NCI-H1048 (cell line): ENCODE results near the gene ABCB11.
"Not testable (repeated sequence)": the region's sequence is repeated elsewhere in the genome, so short reads cannot be mapped to it uniquely, and the experiment has no call there.

Experiments used
- DNase-seq: peaks from one replicate; lab custom pipeline; 2025; lab: John Stamatoyannopoulos, UW

ABCB11 gene

DNA sequence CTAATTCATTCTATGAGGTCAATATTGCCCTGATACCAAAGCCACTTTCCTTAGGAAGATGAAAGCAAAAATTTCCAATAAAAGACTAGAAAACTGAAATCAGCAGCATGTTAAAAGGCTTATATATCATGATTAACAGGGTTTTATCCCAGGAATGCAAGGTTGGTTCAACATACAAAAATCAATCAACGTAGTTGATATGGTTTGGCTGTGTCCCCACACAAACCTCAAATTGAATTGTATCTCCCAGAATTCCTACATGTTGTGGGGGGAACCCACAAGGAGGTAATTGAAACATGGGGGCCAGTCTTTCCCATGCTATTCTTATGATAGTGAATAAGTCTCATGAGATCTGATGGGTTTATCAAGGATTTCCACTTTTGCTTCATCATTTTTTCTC, 11.7 kb upstream of the ABCB11 start:
- DNase-seq: no peak

DNA sequence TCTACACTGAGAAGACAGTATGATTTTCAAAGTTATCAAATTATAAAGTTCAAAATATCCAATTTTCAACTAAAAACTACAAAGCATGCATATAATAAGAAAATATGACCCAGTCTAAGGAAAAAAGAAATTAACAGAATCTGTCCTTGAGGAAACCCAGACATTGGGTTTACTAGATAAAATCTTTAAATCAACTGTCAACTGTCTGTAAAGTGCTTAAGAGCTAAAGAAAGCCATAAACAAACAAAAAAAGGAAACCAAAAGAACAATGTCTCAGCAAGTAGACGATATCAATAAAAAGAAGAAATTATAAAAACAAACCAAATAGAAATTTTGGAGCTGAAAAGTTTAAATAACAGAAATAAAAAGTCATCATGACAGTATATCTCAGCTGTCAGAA, 10.5 kb upstream of the ABCB11 start:
- DNase-seq: no peak

DNA sequence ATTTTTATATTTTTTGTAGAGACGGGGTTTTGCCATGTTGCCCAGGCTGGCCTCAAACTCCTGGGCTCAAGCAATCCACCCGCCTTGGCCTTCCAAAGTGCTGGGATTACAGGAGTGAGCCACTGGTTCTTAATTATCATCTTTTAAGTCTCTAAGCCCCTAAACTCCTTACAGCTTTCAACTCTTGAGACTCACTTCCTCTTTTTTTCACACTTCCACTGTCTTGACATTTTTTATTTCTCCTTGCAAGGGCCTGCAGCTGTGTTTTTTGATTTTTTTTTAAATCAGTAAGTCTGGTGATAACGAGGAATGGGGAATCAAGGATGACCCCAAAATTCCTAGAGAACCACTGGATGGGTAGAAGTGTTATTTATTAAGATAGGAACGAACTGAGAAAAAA, 8.6 kb upstream of the ABCB11 start:
- DNase-seq: no peak

DNA sequence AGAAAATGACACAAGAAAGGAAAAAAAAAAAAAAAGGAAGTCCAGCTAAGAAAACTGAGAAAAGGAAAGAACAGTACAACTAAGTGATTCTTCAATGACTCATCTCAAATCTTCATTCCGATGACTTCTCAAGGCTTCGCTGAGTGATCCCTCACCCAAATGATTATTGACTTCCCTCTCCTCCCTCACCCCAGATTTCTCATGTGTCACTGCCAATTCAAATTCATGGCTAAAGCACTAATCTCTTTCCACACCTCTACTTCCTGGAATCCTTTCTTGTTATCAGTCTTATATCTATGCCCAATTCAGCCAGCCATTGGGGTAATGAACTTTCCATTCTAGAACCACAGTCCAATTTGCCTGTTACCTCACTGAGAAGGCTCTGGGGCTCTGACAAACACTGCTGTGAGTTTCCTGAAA, 7.2 kb upstream of the ABCB11 start:
- DNase-seq: no peak

DNA sequence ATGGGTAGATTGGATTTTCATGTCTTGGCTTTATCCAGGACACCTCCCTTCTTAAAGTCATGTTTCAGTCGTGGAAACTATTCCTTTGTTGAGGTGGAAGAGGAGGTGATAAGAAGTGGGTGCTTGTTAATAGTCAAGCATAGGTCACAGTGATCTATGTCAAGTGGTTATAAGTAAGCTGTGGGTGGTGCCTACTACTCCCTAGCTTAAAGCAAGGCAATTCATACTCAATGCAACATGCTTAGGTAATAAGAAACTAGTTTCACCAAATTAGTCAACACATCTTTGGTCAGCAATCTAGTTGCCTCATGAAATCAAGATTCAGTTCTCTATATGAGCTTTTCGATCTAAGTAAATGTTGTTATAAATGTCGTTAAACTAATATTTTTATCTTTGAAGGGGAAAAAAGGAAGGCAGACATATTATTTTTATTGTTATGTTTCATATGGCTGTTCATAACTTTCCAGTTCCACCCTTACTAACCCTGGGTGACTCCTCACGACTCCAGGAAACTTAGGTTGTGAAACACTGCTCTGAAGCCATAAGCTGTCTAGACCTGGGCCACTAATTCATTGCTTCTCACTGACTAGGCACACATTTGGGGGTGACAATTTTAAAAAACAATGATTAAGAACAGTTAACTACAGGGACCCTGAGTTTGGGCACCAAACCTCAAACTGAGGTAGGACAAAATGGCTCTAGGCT, 5.8 kb upstream of the ABCB11 start:
- no peak for DNase-seq

DNA sequence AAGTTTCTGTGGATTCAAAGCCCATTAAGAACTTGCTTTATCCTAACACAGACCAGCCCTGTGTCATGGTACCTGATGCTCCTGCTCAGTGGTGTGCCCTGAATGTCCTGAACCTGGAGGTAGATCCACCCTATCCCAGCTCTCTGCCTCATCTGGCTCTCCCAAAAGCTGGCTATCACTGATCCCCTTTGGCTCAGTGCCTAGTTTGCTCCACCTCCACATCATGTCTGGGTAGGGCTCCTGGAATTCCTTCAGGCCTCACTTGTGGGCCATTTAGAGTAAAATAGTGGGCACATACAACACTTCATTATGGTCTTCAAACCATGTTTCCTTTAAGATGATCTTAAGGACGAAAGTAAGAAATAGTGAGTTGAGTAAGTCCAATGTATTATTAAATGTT, 4.8 kb upstream of the ABCB11 start:
- no peak for DNase-seq

DNA sequence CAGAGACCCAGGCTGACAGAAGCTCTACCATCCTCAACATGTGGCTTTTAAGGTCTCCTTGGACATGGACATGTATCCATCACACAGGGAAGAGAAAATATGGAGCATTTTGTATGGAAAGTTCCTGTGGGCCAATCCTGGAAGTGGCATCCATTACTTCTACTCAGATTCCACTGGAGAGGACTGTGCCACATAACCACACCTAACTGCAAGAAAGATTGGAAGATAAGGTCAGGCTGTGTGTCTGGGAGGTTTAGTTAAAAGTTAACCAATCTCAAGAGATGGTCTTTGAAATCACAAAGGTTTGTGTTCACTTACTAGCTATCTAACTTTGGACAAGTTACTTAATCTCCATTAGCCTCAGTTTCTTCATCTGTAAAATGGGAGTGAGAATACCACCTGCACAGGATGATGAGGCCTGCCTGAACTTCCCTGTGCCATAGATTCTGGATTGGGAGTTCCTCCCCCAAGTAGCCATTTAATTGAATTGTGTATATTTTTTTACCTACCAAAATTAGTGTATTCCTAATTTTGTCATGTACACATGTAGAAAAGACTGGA, 3.9 kb upstream of the ABCB11 start:
- DNase-seq: no peak

DNA sequence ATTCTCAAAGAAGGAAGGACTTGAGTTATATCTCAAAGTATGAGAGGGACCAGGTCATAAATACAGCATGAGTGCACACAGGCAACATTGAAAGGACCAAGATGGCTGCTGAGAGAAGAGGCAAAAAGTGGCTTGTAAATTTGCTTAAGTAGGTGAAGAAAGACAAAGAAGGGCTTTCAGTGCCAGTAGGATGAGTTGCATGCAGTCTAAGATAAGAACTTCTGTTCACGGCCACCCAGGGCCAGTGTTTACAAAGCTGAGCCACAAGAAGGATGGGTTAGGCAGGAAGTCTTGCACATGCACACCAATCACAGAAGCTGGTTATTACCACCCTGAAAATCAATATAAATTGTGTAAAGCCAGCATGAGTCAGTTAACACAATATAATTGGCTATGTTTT, 3.1 kb upstream of the ABCB11 start:
- DNase-seq: no peak

DNA sequence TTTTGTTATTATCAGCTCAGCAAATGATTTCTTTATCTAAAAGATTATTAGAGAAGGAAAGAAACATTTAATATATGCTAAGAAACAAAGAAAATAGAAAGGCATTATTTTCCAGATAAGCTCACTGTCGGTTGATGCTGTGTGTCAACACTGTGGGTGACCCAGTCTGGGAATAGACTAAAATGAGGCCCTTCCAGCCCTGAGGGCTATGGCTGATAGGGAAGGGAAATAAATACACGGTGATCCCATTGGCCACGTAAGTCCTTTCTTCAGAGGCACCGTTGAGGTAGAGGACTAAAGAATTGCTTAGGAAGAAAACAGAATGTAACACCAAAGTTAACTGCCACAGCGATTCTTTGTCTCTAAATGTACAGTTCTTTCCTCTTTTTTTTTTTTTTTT, 1.8 kb downstream of the ABCB11 start:
- DNase-seq: no peak

DNA sequence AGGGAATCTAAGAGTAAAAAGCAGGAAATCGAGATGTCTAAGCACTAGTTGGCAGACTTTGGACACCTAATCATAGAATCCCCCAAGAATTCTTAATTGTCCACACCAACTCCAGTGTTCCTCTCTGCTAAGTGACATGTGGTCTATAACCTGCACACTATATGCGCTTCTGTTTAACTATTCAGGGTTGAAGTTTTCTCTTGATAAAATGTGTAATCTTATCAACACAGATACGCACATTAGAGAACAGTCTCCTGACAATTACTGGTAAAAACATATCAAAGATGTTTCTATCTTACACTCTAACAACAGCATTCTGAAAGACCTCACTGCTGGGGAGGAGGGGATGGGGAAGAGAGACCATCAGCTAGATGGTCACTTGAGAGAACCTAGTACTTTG, 3.9 kb downstream of the ABCB11 start:
- DNase-seq: no peak

DNA sequence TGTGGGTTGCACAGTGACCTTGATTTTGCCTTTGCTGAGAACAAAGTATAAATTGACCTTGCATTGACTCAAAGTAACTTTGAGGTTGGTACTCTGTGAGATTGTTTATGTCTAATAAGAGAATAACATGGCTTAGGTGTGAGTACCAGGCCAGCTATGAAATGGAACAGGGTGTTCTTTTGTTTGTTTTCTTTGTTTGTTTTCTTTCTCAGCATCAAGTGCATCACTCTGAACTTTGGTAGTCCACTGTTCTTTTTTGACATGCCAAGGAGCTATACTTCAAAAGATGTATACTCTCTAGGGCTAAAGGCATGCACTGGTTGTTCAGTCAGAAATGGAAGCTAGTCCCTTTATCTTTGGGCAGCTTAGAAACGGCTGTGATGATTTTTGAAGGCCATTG, 5.1 kb downstream of the ABCB11 start:
- DNase-seq: no peak

DNA sequence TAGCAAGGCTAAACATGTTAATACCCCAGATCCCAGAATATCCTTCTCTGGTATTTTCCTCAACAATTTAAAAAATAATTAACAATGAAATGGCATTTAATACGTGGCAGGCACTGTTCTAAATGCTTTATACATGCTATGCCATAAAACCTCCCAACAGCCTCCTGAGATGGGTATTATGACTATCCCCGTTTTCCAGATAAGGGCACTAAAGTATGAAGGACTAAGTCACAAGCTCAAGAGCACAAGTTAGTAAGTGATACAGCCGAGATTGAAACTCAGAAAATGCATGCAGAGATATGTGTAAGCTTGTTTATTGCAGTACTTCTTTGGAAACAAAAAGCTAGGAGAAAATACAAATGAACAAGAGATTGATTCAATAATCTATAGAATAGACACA, 8.0 kb downstream of the ABCB11 start:
- no peak for DNase-seq

DNA sequence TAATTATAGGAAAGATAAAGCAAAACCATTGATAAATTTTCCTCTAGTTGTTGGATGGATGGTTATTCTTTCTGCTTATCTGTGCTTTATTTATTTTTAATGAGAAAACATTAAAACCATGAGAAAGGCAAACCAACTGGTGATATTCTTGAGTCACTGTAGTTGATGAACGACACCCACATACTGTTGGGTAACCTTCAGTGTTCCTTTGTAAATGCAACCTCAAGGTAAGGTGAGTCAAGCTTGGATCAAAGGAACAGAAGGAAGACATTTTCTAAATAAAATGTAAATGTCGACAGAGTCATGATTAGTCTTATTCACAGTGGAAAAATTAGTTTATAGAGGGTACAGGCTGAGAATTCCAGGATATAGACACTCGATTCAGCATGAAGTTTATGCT, 12.7 kb downstream of the ABCB11 start:
- DNase-seq: no peak

DNA sequence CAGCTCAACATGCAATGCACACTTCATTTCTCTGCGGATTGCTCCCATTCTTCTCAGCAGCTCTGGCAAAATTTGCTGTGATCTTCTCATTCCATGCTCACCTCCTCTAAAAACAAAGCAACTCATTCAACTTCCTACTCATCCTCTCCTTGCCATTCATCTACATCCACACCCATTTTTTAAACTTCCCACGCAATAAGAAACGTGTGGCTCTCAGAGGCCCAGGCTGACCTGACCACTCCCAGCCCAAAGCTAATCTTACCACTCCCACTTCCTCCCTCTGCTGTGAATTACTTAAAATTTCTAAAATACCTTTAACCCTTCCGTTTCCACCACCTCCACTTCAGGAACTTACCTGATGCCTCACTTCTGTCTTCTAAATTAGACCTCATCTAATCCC, 15.2 kb downstream of the ABCB11 start:
- no peak for DNase-seq

DNA sequence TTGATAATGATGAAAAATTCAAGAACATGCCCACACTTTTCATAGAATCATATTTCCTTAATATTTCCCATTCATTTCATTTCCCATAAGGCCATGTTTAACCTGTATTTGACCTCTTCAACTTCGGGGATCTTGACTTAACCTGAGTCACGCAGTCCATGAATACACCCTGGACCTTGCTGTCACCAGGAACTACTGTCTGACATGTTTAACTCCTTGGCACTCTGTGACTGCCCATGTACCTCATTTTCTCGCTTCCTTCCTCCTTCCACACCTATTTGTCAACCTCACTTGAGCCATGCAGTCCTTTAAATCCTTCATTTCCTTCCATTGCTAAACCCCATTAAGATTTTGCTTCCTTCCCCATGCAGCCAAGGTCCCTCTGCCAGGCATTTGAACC, 16.3 kb downstream of the ABCB11 start:
- DNase-seq: no peak

DNA sequence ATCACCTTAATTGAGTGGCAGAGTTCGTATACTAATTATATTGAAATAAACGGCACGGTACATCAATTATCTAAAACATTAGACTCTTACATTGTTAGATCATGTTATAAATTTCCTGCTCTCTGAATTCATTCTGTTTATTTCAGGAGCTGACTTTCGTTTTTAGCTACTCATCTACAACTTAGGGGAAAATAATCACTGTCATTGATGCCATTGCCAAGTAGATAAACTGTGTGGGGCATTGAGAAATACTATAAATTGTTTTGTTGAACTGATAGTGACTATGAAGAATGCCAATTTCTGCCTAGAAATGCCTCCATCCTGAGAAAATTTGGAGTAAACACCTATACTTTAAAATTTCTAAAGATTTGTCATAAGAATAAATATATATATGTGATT, 17.5 kb downstream of the ABCB11 start:
- DNase-seq: no peak

DNA sequence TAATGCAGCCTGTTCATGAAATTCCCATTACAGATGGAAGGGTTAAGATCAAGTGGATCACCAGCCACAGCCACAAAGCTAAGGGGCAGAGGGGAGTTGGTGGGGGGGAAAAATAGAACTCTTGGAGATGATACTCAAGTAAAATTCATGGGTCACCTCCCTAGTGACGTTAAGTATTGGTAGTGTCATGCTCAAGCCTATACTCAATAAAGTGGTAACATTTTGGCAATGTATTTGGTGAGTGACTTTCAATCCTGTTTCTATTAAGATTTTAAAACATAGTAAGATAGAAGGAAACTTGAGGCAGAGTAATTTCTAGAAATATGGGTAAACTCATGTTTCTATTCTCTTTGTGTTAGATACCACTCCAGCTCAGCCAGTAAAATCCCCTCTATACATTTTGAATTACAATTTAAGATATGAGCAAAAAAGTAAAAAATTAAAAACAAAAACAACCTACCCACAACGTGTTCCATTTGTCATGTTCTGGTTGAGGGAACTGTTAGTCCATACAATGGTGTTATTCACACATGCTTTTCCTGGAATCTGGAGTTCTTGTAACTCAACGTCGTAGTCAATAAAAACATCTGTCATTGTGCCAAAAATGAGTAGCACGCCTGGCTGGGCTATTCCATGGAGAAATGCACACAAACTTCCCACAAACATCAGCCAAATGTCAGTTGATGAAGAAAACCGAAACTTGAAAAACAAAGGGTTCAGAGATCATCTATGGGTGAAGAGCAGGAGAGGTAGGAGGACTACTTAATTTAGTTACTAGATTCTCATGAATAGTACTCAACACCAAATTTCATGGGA, 18.1 kb downstream of the ABCB11 start:
- DNase-seq: no peak

DNA sequence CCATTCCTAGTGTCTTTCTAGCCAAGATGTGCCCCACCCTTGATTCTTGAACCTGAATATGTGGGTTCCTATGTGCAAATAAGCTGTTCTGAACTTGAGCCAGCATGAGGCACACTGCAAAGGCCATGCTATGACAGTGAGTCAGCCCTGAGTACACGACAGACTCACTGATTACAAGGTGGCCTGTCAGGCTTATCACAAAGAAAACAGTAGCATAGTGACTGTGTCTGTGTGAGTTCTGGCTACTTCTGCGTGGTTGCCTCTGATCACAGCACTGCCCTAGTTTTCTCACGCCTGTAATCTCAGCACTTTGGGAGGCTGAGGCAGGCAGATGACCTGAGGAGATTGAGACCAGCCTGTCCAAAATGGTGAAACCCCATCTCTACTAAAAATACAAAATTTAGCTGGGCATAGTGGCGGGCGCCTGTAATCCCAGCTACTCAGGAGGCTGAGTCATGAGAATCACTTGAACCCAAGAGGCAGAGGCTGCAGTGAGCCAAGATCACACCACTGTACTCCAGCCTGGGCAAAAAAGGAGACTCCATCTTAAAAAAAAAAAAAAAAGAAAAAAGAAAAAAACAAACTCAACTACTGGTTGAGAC, 18.8 kb downstream of the ABCB11 start:
- DNase-seq: not testable (repeated sequence)

DNA sequence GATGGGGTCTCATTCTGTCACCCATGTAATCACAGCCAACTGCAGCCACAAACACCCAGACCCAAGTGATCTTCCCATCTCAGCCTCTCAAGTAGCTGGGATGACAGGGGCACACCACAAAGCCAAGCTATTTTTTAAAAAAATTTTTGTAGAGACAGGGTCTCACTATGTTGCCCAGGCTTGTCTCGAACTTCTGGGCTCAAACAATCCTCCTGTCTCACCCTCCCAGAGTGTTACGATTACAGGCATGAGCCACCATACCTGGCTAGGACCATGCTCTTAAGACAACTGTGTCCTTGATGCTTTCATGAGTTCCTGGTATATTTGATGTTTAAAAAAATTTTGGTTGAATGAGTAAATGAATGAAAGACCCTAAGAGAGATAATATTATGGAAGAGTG, 19.4 kb downstream of the ABCB11 start:
- no peak for DNase-seq

DNA sequence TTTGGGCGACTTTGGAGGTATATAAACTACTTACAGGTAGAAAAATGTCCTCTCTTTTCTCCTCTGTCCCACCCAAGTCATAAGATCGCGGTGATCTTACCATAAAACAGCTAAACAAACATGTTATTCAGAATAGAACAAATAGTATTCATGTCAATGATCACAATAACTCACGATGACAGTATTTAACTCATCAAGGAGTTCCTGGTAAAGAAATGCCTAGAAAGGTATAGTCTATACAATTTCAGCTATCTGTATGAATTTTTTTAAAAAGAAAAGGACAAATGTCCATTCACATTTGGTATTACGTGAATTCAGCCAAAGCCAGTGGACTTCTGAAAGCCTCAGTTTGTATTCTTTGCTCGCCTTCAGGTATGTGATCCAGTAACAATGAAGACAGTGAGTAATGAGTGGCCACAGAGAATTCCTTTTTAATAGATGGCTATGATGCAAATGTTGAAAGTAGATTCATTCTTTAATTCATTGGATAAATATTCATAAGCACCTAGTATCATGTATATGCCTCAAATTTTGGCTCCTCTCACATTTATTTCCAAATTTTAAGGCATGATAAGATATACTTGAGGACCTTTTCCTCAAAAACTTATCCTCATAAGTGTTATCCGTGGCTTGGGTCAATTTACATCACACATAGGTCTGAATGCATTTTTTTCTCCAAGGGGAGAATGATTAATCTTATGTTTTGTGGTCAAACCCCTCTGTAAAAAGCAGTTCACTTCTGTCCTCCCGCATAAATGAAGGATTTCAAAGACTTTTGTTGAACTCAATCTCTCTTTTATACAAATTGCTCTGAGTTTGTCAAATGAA, 20.3 kb downstream of the ABCB11 start:
- DNase-seq: no peak

DNA sequence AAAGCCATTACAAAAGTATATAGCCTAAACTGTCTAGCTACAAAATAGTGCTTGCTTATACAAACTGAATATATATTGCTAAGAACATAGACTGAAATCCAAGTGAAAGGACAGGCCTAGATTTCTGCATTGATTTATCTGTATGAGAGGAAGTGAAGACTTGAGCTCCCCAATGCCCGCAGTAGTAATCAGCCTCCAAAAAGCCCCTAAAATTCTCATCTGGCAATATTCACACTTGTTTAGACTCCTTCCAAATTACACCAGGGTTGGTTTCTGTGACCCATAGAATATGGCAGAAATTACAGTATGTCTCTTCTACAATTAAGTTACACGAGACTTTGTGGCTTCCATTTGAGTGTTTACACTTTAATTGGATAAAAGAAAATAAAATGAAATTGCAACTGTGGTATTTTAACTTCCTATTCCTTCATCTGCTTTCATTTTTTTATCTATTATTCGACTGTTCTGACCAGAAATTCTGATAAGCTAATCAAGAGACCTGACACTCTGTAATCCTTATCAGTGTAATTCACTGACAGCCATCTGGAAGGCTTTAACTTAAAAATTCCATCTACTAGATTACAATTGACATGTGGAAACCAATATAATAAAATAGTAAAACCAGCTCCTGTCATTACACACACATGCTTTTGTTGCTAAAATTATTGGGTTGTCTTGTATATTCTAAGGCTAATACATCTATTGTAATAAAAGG, 21.1 kb downstream of the ABCB11 start:
- no peak for DNase-seq
